ENCODE results near the gene FCHSD2. TPM values are rescaled to one million over a fixed set of nuclear protein-coding genes. Genes with fewer than 3 reads are reported as not detected.
"Not testable (repeated sequence)": the region's sequence is repeated elsewhere in the genome, so short reads cannot be mapped to it uniquely, and the experiment has no call there.

FCHSD2 gene
- total RNA-seq, 1 experiment from 2014 or later = 22.6 TPM

DNA sequence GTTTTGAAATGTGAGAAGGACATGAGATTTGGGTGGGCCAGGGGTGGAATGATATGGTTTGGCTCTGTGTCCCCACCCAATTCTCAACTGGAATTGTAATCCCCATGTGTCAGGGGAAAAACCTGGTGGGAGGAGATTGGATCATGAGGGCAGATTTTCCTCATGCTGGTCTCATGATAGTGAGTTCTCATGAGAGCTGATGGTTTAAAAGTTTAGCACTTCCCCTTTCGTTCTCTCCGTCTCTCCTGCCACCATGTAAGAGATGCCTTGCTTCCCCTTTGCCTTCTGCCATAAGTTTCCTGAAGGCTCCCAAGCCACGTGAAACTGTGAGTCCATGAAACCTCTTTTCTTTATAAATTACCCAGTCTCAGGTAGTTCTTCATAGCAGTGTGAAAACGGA, 113.5 kb downstream of the FCHSD2 start:
- ChIA-PET POLR2A (ENCODE audit: unreplicated experiment) (no interaction called here), CTCF (no interaction called here)
- no peak overlapping the region for H3K27ac ChIP-seq
- H4K20me1 ChIP-seq (ENCODE audit: insufficient read depth) = no peaks in the 10 kb centered on the region
- no peaks in the 10 kb centered on the region for H3K27me3 ChIP-seq (ENCODE audit: insufficient read depth, low read depth)
- H3K4me3 ChIP-seq = no peak overlapping the region
- BruUV-seq (replicated peaks) = no TSS peak
- H3K79me2 ChIP-seq (ENCODE audit: low read depth) = no peaks in the 10 kb centered on the region
- TF ChIP-seq, protein P1, sequence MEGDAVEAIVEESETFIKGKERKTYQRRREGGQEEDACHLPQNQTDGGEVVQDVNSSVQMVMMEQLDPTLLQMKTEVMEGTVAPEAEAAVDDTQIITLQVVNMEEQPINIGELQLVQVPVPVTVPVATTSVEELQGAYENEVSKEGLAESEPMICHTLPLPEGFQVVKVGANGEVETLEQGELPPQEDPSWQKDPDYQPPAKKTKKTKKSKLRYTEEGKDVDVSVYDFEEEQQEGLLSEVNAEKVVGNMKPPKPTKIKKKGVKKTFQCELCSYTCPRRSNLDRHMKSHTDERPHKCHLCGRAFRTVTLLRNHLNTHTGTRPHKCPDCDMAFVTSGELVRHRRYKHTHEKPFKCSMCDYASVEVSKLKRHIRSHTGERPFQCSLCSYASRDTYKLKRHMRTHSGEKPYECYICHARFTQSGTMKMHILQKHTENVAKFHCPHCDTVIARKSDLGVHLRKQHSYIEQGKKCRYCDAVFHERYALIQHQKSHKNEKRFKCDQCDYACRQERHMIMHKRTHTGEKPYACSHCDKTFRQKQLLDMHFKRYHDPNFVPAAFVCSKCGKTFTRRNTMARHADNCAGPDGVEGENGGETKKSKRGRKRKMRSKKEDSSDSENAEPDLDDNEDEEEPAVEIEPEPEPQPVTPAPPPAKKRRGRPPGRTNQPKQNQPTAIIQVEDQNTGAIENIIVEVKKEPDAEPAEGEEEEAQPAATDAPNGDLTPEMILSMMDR (conservative IDR thresholded peaks at IDR 0.05) = no peak
- no peak for TF ChIP-seq EZH2 (IDR thresholded peaks at IDR 0.05; ENCODE audit: low read depth)
- intact Hi-C loops (cut with micrococcal nuclease; ENCODE audit: unreplicated experiment) = no loop called here
- no peaks in the 10 kb centered on the region for H3K36me3 ChIP-seq (ENCODE audit: low read depth)
- H2AFZ ChIP-seq = no peak overlapping the region
- DNase-seq = no peak
- H3K9me3 ChIP-seq (ENCODE audit: insufficient read depth, low read depth) = peaks cover 5% of the 10 kb centered on the region; the same call in 1 of the 2 replicates
- no peaks in the 10 kb centered on the region for H3F3A ChIP-seq (ENCODE audit: insufficient read depth, low read depth)
- H3K9me2 ChIP-seq (ENCODE audit: insufficient read depth) = no peaks in the 10 kb centered on the region
- H3K4me1 ChIP-seq (replicated peaks; ENCODE audit: insufficient read depth) = no peaks in the 10 kb centered on the region
- no peak overlapping the region for H3K4me2 ChIP-seq

DNA sequence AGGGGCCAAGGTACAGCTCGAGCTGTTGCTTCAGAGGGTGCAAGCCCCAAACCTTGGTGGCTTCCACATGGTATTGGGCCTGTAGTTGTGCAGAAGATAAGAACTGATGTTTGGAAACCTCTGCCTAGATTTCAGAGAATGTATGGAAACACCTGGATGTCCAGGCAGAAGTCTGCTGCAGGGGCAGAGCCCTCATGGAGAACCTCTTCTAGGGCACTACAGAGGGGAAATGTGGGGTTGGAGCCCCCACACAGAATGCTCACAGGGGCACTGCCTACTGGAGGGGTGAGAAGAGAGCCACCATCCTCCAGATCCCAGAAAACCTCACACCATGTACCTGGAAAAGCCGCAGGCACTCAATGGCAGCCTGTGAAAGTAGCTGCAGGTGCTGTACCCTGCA, 114.3 kb downstream of the FCHSD2 start:
- H3K9me2 ChIP-seq (ENCODE audit: insufficient read depth); POLR2A ChIA-PET (ENCODE audit: unreplicated experiment); H3F3A ChIP-seq (ENCODE audit: insufficient read depth, low read depth); H4K20me1 ChIP-seq (ENCODE audit: insufficient read depth); H3K4me2 ChIP-seq; H3K27me3 ChIP-seq (ENCODE audit: insufficient read depth, low read depth); H3K9me3 ChIP-seq (ENCODE audit: insufficient read depth, low read depth); H3K4me1 ChIP-seq (replicated peaks; ENCODE audit: insufficient read depth); H3K36me3 ChIP-seq (ENCODE audit: low read depth); intact Hi-C loops (cut with micrococcal nuclease; ENCODE audit: unreplicated experiment); H3K79me2 ChIP-seq (ENCODE audit: low read depth); H3K27ac ChIP-seq; H2AFZ ChIP-seq; DNase-seq; BruUV-seq (replicated peaks); H3K4me3 ChIP-seq: not testable (repeated sequence)
- CTCF ChIA-PET = interaction anchor here (0.6 kb wide), 1 partner anchor 152 kb away, joined by 5 read pairs; no protein-coding TSS in a partner anchor

DNA sequence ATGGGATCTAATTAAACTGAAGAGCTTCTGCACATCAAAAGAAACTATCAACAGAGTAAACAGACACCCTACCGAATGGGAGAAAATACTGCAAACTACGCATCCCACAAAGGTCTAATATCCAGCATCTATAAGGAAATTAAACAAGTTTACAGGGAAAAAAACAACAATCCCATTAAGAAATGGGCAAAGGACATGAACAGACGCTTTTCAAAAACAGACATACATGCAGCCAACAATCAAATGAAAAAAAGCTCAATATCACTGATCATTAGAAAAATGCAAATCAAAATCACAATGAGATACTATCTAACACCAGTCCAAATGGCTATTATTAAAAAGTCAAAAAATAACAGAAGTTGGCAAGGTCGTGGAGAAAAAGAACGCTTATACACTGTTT, 117.5 kb downstream of the FCHSD2 start:
- CTCF ChIA-PET = no interaction called here
- no TSS peak for BruUV-seq (replicated peaks)

GRCh38 chr11:73019996-73020395, 122.1 kb downstream of the FCHSD2 start:
- no peak overlapping the region for H3K27ac ChIP-seq
- no peaks in the 10 kb centered on the region for H3K4me1 ChIP-seq (replicated peaks; ENCODE audit: insufficient read depth)
- TF ChIP-seq, protein P1 (conservative IDR thresholded peaks at IDR 0.05) = no peak
- TF ChIP-seq EZH2 (IDR thresholded peaks at IDR 0.05; ENCODE audit: low read depth) = no peak
- BruUV-seq (replicated peaks) = no TSS peak
- POLR2A ChIA-PET (ENCODE audit: unreplicated experiment) = no interaction called here
- H3K4me2 ChIP-seq = no peak overlapping the region
- H3K9me2 ChIP-seq (ENCODE audit: insufficient read depth) = no peaks in the 10 kb centered on the region
- intact Hi-C loops (cut with micrococcal nuclease; ENCODE audit: unreplicated experiment) = no loop called here
- DNase-seq = no peak
- H3K4me3 ChIP-seq = no peak overlapping the region
- H2AFZ ChIP-seq = no peak overlapping the region
- no peaks in the 10 kb centered on the region for H3K36me3 ChIP-seq (ENCODE audit: low read depth)
- no peaks in the 10 kb centered on the region for H3K79me2 ChIP-seq (ENCODE audit: low read depth)
- no peaks in the 10 kb centered on the region for H3K27me3 ChIP-seq (ENCODE audit: insufficient read depth, low read depth)
- CTCF ChIA-PET = no interaction called here
- no peaks in the 10 kb centered on the region; the same call in 1 of the 2 replicates for H4K20me1 ChIP-seq (ENCODE audit: insufficient read depth)
- no peaks in the 10 kb centered on the region for H3K9me3 ChIP-seq (ENCODE audit: insufficient read depth, low read depth)
- H3F3A ChIP-seq (ENCODE audit: insufficient read depth, low read depth) = no peaks in the 10 kb centered on the region

More for the DNA sequence above, 117.5 kb downstream of the FCHSD2 start:
- DNase-seq = no peak
- Histone ChIP-seq H3K4me3 (no peak overlapping the region), H3K4me2 (no peak overlapping the region), H3K9me2 (ENCODE audit: insufficient read depth) (no peaks in the 10 kb centered on the region), H3K27me3 (ENCODE audit: insufficient read depth, low read depth) (no peaks in the 10 kb centered on the region), H3F3A (ENCODE audit: insufficient read depth, low read depth) (no peaks in the 10 kb centered on the region), H2AFZ (no peak overlapping the region), H3K27ac (no peak overlapping the region), H3K36me3 (ENCODE audit: low read depth) (no peaks in the 10 kb centered on the region), H3K9me3 (ENCODE audit: insufficient read depth, low read depth) (peaks cover 5% of the 10 kb centered on the region; the same call in 1 of the 2 replicates), H3K4me1 (replicated peaks; ENCODE audit: insufficient read depth) (no peaks in the 10 kb centered on the region), H3K79me2 (ENCODE audit: low read depth) (no peaks in the 10 kb centered on the region), H4K20me1 (ENCODE audit: insufficient read depth) (no peaks in the 10 kb centered on the region; the same call in 1 of the 2 replicates)
- intact Hi-C loops (cut with micrococcal nuclease; ENCODE audit: unreplicated experiment) = no loop called here
- POLR2A ChIA-PET (ENCODE audit: unreplicated experiment) = no interaction called here
- TF ChIP-seq, protein P1 (conservative IDR thresholded peaks at IDR 0.05) = no peak

All from PC-9 (cell line).